Fibroblast of upper back skin (primary cell): ENCODE data around the gene RDH11.
A peak's percentile ranks its signal among the peaks of the same experiment; 100 is the strongest.
"Not testable (repeated sequence)": the region's sequence is repeated elsewhere in the genome, so short reads cannot be mapped to it uniquely, and the experiment has no call there.

Experiments used
- DNase-seq: peaks from one replicate; pipeline ENCODE4 v3.0.0-alpha.2; 2013

Gene RDH11

GRCh38 chr14:67703997-67704396 is 8.4 kb upstream of the RDH11 start:
- no peak for DNase-seq

DNA sequence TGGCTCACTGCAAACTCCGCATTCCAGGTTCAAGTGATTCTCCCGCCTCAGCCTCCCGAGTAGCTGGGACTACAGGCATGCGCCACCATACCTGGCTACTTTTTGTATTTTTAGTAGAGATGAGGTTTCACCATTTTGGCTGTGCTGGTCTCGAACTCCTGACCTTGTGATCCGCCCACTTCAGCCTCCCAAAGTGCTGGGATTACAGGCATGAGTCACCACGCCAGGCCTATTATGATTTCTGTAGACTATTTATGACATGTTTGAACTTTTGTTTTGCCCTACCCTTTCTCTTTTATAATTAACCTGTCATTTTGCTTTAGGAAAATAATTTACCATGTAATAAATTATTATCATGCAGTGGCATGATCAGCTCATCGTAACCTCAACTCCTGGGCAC is 5.9 kb upstream of the RDH11 start, which contains the start of gene RDH12:
Gene RDH12 (plus strand): TSS at position 395 of the 400 bp plus-strand sequence. CDS start 20,757 bp downstream, outside the sequence.
- not testable (repeated sequence) for DNase-seq

- DNase-seq, result no peak
These were observed 2.6 kb upstream of the RDH11 start for GRCh38 chr14:67698179-67698578.

DNA sequence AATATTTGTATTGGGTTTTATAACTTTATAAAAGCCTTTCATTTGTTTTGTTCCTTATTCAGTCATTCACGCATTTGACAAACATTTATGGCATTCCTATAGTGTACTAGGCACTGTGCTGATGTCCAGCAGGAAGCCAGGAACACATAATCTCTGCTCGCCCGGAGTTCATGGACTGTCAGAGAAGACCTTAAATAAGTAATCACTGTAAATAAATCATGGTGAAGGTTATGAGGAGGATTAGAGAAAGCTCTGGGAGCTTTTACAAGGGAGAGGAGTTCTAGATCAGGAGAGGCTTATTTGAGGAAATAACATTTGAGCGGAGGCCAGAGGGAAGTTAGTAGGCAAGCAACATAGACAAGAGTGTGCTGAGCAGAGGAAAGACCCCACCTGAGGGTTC is 1.4 kb upstream of the RDH11 start:
- no peak for DNase-seq

DNA sequence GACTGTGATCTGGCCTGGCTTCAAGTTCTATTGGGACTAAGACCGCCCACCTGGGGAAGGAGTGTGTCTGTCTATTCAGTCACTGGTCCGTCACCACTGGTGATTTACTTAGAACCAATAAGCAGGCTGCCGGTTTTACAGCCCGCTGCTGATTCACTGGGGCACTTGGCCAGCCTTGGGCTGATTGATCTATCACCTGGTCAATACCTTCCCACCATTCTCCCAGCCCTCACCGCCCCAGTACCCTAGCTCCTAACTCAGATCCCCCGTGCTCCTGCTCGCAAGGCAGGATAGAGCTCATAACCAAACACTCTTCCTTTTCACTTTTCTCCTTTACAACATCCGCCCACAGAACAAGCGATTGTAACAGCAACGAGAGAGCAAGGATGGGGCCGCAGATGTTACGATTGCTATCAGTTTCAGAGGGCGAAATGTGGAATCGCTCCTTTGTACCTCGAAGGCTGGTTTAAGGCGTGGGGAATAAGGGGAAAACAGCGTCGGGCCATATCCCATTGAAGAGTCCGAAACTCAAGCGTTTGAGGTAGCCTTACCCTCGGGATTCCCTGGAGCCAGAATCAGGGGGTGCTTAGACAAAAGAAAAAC is 672 bp downstream of the RDH11 start:
- peak; percentile 91 for DNase-seq

- no peak for DNase-seq
These were observed 5.6 kb downstream of the RDH11 start for GRCh38 chr14:67690011-67690410.

DNA sequence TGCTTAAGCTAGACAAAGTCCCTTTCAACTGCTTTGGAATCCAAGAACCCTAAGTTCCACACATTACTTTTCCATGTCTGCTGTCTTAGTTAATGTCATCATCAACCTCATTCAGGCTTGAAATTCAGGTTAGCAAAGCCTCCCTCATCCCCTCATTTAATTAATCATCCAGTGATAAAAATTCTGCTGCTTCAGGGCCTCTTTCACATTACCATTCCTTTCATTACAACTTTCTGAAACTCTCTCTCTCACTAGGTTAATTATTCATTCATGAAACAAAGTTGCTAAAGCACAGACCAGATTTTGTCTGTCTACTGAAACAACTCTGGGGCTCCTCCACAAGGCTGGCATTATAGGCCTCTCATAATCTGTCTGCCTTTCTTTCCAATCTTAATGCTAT is 11.7 kb downstream of the RDH11 start:
- no peak for DNase-seq

GRCh38 chr14:67680941-67681340 is 14.6 kb downstream of the RDH11 start:
- no peak for DNase-seq

GRCh38 chr14:67680121-67680602 is 15.4 kb downstream of the RDH11 start:
- DNase-seq, result peak; percentile 22

GRCh38 chr14:67679006-67679405 is 16.6 kb downstream of the RDH11 start:
- no peak for DNase-seq

- no peak for DNase-seq
These were observed 20.4 kb downstream of the RDH11 start for GRCh38 chr14:67675219-67675582.

- peak; percentile 65 for DNase-seq
These were observed 20.9 kb downstream of the RDH11 start, which contains the start of gene VTI1B for GRCh38 chr14:67674480-67675218. Gene VTI1B, minus strand, starts transcription at chr14:67674632. Its CDS starts 143 bp downstream, at chr14:67674489.

DNA sequence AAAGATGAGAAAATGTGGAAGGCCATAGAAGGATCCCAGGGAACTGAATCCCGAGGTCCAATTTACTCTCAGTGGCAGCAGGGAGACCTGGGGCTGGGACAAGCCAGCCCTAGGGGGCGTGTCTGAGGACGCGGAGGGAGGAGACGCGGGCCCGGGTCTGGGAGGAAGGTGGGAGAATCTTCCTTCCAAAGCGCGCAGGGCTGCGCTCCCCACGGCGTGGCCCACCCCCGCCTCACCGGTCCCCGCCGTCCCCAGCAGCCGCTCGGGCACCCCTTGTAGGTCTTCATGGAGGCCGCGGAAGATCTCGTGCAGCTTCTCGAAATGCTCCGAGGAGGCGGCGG is 21.5 kb downstream of the RDH11 start:
- peak; percentile 35 for DNase-seq

GRCh38 chr14:67673451-67673850 is 22.1 kb downstream of the RDH11 start:
- peak; percentile 2 for DNase-seq

GRCh38 chr14:67668559-67668958 is 27.0 kb downstream of the RDH11 start:
- no peak for DNase-seq

- DNase-seq, result peak; percentile 67
These were observed 28.7 kb downstream of the RDH11 start for GRCh38 chr14:67666750-67667449.

- peak; percentile 63 for DNase-seq
These were observed 29.7 kb downstream of the RDH11 start for GRCh38 chr14:67665868-67666267.

- no peak for DNase-seq
These were observed 31.9 kb downstream of the RDH11 start for GRCh38 chr14:67663633-67664032.

DNA sequence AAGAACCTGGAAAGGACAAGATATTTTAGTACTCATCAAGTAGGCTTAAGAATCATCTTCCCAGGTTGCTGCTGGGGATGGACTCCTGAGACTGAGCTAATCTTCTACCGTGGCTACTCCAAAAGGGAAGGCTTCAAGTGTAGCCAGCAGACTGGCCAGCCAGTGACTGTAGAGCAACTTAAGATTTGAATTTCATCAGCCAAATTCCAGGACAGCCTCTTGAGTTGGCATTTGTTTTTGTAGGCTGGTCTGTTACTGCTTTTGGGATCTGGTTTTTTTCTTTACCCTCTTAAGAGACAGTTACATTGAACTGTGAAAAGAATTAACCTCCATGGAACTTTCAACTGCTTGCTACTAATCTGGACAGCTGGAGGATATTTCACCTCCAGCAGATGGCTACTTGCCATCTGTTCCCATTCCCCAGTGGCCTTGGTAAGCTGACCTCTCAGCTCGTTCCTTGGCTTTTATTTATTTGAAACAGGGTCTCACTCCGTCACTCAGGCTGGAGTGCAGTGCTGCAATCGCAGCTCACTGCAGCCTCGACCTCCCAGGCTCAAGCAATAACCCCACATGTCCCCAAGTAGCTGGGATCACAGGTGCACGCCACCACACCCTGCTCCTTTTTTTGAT is 41.8 kb downstream of the RDH11 start:
- peak; percentile 76 for DNase-seq

DNA sequence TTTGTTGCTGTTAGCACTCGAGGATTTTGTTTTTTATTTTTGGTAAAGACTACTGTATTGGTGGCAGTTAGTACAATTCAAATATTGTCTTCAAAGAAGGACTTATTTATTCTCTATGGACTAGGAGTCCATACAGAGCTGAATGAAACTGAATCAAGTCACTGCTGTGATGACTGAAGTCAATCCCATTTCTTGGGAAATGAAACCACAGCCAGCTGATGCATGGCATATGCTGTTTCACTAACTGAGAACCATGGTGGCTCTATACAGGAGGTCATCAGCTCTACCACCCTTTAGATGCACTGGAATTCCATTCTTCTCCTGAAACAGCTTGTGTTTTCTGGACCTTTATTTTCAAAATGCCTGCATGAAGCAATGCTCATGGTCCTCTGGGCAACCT is 43.4 kb downstream of the RDH11 start:
- DNase-seq, result no peak

- peak; percentile 64 for DNase-seq
These were observed 44.9 kb downstream of the RDH11 start for GRCh38 chr14:67650694-67651093.

DNA sequence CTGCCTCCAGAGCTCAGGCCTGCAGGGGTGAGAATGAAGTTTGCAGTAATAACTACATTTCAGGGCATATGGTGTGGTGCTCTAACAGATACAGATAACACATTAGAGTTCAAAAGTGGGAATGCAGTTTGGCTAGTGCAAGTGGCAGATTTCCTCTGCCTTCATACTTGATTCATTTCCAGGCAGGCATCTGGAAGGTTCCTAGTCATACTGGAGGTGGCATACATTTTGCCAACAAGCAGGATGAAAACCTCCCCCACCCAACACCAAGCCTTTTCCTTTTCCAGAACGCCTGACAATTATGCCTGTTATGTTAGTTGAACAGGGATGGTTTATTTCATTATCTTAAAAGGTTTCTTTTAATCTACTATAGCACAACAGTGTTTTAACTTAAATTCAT is 45.4 kb downstream of the RDH11 start:
- DNase-seq, result no peak

- no peak for DNase-seq
These were observed 49.4 kb downstream of the RDH11 start for GRCh38 chr14:67646131-67646530.
